NCI-H345 treated with DMSO at 0.1 percent for 48 hours (cell line): Measurements from ENCODE around the gene NCOR2.
"Not testable (repeated sequence)": the region's sequence is repeated elsewhere in the genome, so short reads cannot be mapped to it uniquely, and the experiment has no call there.

Experiments
- DNase-seq: peaks from one replicate; lab custom pipeline; 2025; ENCODE audit not compliant: unreplicated experiment; lab: John Stamatoyannopoulos, UW

NCOR2 gene

DNA sequence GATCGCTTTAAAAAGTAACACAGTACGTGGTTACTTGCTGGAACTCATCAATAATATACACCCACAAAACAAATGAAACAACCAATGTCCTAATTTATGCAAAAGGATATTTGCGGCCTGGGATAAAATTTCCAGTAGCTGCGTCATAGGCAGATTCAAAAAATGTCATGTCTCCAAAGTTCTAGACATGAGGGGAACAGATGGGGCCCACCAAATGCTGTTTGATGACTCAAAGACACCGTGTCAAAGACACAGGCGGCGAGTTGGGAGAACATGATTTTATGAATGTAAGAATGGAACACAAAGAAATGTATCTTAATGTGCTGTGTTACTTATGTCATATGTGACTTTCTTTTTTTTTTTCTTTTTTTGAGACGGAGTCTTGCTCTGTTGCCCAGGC lies 34.3 kb upstream of the NCOR2 start:
- no peak for DNase-seq

DNA sequence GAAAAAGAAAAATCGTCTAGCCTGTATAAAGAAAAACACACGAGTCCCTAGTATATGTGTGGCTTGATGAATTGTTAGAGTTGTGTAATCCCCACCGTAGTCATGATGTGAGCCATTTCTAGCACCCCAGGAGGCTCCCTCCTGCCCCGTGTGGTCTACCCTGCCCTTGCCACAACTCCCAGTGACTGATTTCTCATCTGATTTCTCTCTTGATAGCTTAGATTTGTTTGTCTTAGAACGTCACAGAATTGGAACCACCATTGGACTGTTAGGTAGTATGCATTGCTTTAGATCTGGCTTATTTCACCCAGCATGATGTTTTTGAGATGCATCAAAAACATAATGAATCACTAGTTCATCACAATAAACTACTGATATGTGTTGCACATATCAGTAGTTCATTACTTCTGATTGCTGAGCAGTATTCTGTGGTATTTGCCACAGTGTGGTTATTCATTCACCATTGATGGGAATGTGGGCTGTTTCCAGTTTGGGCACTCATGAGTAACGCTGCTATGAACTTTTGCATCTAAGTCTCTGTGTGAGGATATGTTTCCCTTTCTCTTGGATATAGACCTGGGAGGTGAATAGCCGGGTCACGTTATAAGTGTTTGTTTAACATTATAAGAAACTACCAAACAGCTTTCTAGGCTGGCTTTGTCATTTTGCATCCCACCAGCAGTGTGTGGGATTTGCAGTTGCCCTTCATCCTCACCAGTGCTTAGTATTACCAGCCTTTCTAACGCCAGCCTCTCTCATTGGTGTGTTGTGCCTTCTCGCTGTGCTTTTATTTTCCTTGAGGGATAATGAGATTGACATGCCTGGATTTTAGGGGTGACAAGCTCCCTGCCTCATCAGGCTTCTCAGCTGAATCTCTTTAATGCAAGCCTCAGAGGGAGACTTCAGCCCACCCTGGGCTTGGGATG lies 31.9 kb upstream of the NCOR2 start:
- DNase-seq, result no peak

DNA sequence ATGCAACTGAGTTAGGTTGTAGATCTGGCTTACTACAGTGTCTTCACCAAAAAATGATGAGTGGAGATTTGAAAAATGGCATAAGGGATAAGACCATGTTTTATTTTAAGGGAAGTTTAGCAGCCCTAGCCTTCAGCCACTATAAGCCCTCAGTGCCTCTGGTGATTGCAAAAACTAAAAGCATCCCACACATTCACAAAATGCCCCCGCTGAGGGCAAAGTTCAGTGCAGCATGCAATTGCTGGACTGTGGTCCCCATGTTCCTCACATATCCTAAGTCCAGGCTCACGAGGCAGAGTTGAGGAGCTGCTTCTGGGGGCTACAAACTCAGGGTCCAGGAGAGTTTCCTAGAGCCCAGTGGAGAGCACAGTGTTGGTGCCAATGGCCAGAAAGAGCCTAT lies 29.6 kb upstream of the NCOR2 start:
- no peak for DNase-seq

DNA sequence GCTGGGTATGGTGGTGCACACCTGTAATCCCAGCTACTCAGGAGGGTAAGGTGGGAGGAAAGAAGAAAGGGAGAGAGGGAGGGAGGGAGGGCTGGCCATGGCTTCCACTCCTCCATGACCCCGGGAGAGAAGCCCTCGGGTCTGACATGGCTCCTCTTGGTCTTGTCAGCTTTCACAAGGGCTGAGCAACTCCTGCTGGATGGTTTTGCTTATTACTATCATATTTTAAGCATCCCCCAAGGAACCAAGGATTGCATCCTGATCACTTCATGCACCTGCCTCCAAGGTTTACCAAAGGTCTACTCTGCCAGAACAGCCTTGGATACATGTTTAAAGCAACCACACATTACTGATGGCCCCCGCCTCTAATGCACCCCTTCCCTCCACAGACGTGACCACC lies 28.0 kb upstream of the NCOR2 start:
- no peak for DNase-seq

DNA sequence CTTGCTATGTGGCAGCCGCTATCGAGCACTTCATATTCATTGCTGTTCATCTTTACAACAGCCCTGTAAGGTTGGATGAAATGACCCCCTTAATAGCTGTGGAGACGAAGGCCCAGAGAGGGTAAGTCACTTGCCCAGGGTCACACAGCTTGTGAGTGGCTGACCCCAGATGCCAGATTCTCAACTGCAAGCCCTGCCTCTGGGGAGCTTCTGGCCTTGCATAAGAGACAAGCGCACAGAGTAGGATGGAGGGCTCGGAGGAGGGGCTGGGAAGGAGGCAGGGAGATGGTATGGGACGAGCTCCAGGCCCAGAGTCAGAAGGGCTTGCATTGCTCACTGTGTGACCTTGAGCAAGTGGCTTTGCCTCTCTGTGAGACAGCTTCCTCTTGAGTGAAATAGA lies 27.4 kb upstream of the NCOR2 start:
- DNase-seq, result no peak

DNA sequence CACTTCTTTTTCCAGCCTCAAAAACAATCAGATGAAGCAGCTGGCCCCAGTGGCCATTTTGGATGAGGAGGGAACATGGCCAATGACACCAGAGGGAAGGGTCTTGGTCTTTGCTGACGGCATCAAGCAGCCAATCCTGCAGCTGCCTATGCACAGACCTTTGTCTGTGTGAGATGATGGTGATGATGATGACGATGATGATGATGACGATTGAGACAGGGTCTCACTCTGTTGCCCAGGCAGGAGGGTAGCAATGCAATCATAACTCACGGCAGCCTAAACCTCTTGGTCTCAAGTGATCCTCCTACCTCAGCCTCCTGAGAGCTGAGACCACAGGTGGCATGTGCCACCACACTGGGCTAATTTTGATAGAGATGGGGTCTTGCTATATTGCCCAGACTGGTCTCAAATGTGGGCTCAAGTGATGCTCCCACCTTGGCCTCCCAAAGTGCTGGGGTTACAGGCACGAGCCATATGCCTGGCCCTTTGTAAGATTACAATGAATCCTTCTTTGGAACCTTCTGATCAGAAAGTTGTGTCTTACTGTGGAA lies 26.5 kb upstream of the NCOR2 start:
- DNase-seq, result no peak

DNA sequence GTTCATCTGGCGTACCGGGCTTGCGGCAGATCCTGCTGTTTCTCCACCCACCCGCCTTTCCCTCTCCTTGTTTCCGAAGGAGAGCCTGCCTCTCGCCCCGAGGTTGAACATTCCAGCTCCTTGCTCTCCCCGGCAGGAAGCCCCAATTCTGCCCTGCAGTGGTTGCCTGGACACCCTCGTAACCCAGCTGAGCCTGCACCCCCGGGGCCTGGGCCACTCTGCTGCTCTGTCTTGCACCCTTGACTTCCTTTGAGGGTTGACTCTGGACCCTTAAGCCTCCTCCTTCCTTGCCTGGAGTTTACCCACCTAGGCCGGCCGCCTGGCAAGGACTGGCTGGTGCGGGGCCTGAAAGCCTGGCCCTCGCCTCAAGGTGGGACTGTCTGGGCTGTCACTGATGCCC lies 25.8 kb upstream of the NCOR2 start:
- no peak for DNase-seq

DNA sequence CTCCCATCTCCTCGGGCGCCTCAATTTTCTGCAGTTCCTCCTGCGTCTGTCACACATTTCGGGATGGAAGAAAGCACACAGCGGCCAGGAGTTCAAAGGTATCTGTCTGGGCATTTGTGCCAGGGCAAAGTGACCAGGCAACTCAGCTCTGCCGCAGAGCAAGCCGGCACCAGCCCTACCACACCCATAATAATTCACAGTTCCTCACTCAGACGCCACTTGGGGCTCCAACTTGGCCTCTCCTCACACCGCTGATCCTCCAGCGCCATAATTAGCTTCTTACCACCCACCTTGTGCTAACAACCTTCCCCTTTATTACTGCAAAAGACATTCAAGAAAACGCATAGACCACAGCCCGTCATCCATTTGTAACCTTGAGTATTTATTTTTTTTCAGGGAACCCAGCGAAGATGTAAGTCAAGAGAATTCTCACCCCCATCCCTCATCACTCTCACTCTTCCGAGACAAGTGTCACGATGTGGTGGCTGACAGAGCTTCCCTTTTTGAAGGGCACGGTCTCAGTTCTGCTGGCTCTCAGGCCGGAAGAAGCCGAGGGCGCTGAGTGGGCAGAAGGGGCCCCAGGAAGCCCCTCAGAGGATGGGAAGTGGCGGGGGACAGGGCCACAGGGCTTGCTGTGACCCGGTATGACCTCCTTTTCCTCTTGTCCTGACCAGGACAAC lies 25.2 kb upstream of the NCOR2 start:
- no peak for DNase-seq

DNA sequence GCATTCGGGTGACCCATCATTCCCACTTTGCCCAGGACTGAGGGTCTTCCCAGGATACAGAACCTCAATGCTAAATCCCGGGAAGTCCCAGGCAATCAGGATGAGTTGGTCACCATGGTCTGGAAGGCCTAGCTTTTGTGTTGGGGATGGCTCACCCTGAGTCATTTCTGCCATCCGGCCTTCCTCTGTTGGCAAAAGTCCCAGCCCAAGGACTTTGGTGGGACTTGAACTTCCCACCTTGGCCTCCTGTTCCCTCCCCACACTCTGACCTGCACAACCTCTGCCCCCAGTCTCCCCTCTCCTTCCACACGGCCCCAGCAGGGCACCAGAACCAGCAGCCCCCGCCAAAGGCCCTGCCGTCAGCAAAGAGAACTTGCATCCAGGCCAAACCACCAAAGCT lies 24.6 kb upstream of the NCOR2 start:
- no peak for DNase-seq

DNA sequence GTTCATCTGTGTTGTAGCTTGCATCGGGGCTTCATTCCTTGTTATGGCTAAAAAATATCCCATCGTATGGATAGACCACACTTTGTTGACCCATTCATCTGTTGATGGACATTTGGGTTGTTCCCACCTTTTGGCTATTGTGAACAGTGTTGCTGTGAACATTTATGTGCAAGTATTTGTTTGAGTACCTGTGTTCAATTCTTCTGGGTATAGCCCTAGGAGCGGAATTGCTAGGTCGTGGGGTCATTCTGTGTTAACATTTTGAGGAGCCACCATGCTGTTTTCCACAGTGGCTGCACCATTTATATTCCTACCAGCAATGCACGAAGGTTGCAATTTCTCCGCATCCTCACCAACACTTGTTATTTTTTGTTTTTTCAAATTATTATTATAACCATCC lies 23.0 kb upstream of the NCOR2 start:
- no peak for DNase-seq

DNA sequence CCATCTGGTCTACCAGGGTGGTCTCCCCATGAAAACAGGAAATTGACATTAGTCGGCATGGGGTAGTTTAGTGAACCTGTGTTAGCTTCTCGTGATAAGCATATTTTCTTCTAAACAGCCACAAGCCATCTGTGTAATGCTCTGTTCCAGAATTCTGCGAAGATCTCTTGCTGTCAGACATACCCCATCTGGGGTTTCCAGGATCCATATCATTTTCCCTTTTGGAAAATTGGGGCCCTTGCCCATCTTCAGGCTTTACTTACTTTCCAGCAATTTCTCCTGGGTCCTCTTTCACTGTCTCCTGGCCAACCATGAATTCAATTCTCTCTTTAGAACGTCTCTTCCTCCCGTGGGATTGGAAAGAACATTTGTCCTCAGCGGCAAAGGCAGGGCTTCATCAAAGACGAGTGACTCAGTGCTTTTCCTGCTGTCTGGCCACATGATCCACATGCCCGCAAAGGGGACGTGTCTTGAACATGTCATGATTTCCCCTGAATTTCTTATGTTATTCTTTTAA lies 21.4 kb upstream of the NCOR2 start:
- DNase-seq, result no peak

DNA sequence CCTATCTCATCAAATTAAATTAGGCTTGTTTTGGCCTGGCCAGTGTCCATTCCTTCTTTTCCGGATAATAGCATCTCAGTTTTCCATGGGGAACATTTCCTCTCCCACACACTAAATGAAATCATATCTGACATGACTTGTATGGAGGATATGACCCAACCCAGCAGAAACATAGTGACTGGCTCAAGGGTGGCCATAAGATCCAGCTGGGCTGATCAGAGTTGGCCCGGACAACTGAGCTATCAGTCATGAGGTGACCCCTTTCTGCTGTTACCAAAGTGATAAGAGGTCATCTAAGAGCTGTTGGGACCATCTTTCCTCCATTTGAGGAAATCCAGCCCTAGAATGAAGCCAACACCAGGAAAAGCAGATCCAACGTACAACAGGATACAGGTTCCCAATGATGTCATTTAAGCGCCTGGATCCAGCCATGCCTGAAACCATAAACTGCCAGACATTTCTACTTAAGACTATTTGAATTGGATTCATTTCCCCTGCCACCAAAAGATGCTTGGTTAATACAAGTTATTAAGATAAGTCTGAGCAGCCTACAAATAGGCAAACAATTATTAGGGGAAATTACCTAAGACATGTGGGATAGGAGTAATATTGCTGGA lies 20.7 kb upstream of the NCOR2 start:
- DNase-seq, result no peak

DNA sequence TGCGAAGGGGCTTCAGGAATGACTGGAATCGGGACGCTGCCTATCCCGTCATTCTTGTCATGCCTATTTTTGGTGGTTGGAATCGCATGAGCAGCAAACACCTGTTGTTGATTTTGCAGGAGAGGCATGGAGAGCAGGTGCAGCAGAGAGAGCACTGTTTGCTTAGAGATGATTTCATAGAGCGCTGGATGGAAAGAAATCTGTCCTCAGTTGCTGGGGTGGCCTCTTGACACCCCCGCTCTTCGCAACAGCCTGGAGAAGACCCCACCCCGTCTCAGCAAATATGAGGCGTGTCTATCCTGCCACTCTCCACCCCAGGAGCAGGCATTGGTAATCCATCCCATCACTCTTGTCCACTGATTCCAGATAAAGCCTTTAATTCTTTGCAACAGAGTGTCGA lies 19.3 kb upstream of the NCOR2 start:
- peak; percentile 88 for DNase-seq

DNA sequence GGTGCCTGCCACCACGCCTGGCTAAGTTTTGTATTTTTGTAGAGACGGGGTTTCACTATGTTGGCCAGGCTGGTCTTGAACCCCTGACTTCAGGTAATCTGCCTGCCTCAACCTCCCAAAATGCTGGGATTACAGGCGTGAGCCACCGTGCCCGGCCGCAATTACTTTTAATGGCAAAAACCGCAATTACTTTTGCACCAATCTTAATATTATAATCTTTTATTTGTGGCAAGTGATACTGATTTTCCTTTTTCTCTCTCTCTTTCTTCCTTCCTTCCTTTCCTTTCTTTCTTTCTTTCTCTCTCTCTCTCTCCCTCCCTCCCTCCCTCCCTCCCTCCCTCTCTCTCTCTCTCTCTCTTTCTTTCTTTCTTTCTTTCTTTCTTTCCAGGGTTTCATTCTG lies 17.1 kb upstream of the NCOR2 start:
- DNase-seq, result not testable (repeated sequence)

DNA sequence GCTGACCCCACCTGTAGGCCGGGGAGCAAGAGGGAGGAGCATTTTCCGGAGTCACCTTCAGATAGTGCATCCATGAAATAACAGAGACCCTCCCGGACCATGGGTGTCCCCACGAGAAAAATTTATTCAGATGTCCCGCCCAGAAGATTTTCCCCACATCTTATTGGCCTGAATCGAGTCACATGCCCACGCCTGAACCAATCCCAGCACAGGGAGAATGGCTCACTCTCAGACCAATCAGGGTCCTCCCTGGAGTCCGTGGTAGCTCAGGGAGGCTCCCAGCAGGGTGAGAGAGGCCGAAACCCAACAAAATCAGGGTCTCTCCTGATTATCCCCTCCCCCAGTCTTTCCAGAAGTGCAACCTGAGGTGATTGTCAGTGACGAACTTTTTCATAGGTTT lies 16.4 kb upstream of the NCOR2 start:
- DNase-seq, result no peak

DNA sequence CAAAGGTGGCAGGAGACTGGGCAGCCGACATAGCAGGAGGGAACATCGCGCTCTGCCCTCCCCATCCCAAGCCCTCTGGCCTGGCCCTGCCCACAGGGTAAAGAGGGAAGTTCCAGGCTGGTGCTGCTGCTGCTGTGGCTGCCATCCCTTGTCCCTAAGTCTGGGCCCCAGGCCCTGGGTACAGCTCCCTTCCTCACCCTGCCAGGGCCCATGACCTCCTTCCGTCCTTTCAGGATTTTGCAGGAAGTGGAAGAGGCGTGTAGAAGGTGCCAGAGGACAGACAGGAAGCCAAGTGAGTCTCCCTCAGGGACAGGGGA lies 14.7 kb upstream of the NCOR2 start:
- no peak for DNase-seq

DNA sequence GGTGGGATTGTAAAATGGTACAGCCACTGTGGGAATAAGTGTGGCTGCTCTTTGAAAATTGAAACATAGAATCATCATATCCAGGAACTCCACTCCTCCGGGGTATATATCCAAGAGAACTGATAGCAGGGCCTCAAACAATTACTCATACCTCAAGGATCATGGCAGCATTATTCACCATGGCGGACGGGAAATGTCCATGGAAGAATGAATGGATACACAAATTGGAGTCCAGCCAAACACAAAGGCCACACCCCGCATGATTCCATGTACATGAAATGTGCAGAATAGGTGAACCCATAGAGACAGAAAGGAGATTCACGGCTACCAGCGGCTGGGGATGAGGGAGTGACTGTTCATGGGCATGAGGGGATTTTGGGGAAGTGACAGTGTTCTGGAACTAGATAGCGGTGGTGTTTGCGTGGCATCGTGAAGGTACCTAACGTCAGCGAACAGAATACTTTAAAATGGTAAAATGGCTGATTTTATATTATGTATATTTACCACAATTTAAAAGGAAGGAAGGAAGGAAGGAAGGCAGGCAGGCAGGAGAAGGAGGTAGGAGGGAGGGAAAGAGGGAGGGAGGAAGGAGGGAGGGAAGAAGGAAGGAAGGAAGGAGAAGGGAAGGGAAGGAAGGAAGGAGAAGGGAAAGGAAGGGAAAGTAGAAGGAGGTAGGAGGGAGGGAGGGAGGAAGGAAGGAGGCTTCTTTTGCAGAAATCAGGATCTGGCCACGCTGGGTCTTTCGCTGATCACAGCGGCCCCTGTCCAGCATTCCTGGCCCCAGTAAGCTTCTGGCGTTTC lies 14.1 kb upstream of the NCOR2 start:
- DNase-seq, result no peak

DNA sequence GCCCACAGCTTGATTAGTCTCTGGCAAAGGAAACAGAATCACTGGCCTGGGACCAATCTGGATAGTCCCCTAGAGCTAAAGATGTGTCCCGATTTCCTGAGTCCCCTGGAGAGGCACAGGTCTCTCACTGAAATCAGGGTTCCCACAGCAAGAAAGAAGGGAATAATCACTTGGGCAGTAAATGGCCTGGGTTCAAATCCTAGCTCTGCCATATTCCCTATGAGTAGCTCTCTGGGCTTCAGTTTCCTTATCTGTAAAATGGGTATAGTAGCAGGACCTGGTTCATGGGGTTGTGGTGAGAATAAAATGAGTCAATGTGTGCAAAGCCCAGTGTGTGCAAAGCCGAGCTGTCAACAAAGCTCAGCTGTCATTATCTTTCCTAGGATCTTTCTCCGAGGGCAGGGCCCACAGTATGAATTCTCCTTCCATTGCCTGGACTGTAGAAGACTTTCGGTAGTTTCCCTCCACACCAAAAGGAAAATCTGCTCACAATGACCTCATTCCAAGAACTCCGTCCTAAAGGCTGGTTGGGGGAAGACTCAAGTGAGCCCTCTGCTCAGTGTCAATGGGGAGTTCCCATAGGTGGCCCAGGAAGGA lies 12.6 kb upstream of the NCOR2 start:
- no peak for DNase-seq

DNA sequence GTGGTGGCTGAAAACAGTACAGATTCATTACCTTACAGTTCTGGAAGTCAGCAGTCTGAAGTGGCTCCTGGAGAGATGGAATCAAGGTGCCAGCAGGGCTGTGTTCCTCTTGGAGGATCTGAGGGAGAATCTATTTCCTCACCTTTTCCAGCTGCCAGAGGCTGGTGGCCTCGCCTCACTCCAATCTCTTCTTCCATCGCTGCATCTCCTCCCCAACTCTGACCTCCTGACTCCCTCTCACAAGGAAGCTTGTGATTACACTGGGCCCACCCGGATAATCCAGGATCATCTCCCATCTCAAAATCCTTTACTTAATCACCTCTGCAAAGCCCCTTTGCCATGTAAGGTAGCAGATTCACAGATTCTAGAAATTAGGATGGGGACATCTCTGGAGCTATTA lies 11.4 kb upstream of the NCOR2 start:
- no peak for DNase-seq

DNA sequence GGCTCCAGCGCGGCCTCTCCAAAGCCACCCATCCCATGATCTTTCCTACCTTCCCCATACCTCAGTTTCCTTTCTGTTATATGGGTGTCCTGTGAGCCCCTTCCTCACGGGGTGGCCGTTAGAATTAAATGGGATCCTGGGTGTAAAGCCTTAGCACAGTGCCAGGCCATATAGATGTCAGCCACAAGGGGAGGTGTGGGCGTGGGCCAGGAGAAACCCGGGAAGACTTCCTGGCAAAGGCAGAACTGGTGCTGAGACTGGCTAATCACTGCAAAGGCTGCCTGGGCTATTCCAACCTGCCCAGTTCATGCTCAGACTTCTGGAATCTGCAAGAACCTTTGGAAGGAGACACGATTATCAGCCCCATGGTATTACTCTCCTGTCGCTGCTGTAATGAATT lies 11.0 kb upstream of the NCOR2 start:
- no peak for DNase-seq

DNA sequence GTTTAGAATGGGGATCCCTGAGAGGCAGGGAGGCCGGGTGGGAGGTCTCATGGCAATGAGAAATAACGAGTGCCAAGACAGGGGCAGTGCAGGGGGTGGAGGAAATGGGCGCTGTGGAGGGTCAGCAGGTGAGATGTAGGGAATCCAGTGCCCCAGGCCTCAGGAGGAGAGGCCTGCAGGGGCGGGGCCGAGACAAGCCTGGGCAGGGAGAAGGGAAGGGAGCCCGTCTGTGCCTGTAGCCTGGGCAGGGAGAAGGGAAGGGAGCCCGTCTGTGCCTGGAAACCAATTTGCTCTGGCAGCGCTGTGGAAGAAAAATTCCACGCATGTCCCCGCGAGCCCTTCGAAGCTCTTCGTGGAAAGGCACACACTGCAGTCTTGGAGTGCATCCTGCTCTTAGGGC lies 10.6 kb upstream of the NCOR2 start:
- DNase-seq, result no peak
